Activated CD4-positive, CD25-positive, alpha-beta regulatory T cell treated with anti-CD3 and anti-CD28 coated beads, Interleukin-2, amount 50 U/mL, for 24 hours (primary cell): ENCODE results near the gene NAP1L5.

Experiments used
- ATAC-seq, 2 donors: fragments of 150-1000 bp; cut with Tn5 transposase; one replicate each; pipeline ENCODE4 v1.10.0; 2021; ENCODE audit warnings: mild to moderate bottlenecking in 1 of 2, moderate library complexity in 1 of 2

NAP1L5 gene

GRCh38 chr4:88659890-88660208 is 37.8 kb downstream of the NAP1L5 start:
- ATAC-seq, result no peak

- ATAC-seq, result peak; percentile 70 to 79
Observed at GRCh38 chr4:88659055-88659889, 38.4 kb downstream of the NAP1L5 start.

- no peak for ATAC-seq
Observed at GRCh38 chr4:88655226-88655625, 42.4 kb downstream of the NAP1L5 start.

DNA sequence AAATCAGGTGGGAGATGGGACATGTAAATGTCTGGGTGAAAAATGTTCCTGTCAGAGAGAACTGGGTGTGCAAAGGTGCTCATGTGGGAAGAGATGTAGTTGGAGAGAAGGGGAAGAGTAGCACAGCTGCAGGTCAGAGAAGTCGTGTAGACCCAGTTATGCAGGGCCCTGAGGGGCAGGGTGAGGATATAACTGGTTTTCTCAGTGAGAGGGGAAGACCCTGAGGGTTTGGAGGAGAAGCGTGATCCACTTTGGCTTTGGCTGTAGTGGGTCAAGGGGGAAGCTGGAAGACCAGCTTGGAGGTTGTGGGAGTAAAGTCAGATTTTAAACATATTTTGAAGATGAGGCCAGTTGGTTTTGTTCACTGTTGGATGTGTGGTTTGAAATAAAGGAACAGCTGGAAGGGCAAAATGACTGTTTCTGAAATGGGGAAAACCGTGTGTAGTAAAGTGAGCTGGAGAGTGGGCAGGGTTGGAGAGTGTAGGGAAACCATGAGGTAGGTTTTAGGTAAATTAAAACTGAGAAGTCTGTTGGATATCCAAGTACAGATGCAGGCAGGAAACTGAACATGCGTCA is 44.2 kb downstream of the NAP1L5 start:
- no peak for ATAC-seq

DNA sequence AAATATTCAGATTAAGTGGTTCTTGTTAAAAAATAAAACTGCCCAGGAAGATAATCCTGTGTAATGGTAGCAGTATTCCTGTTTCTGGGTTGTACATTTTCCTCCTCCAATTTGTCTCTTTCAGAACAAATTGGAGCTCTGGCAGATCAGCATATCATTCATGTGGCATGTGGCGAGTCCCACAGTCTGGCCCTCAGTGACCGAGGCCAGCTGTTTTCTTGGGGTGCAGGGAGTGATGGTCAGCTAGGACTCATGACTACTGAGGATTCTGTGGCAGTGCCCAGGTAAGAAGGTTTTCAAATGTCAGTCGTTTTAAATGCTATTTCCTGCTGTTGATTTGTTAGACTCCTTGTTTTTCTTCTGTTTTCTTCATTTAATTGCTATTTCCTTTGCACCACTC is 47.9 kb downstream of the NAP1L5 start:
- no peak for ATAC-seq

GRCh38 chr4:88646528-88647280 is 50.9 kb downstream of the NAP1L5 start:
- no peak for ATAC-seq

DNA sequence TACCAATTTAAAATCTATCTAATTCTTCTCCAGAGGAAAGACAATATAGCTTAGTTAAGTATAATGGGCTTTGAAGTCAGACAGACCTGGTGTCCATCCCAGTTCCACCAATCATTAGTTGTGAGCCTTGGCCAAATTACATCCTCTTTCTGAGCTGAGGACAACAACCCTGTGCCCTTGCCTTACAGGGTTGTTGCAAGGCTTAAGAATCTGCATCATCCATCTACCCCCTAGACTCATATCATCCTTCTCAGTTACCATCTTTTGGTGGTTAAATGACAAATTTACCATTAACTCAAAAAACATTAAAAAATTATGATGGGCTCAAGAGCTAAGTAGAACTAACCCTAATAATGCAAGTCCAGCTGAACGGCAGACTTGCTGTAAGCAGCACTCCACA is 51.6 kb downstream of the NAP1L5 start:
- ATAC-seq, result no peak
